ENCODE data around the gene DYNLT5.

- no peak for TF ChIP-seq CTCF (IDR thresholded peaks at IDR 0.05)
- no peak for TF ChIP-seq POLR2AphosphoS5 (IDR thresholded peaks at IDR 0.05)
- no peak for TF ChIP-seq POLR2A (IDR thresholded peaks at IDR 0.05)
Observed at GRCh38 chr1:66731170-66731865, 20.9 kb upstream of the DYNLT5 start.

Measured in breast epithelium (tissue), 3 donors.